ENCODE data around the gene DSCAM. TPM values are rescaled to one million over a fixed set of nuclear protein-coding genes. Genes with fewer than 3 reads are reported as not detected.

DSCAM gene
- total and polyA plus RNA-seq, 4 donors = 8.2 to 27.7 (median 15.2) TPM

DNA sequence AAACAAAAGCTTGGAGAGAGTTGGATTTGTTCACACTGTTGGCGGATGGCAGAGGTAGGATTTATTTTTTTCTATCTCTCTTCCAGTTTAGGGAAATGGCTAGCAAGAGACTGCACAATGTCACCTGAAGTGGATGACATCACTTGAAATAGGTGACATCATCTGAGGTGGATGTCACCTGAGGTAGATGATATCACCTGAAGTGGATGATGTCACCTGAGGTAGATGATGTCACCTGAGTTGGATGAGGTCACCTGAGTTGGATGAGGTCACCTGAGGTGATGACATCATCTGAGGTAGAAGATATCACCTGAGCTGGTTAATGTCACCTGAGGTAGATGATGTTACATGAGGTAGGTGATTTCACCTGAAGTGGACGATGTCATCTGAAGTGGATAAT lies 413.4 kb downstream of the DSCAM start:
- no peak overlapping the region for H3K27ac ChIP-seq (ENCODE audit: low read depth, low read length)
- no peak for DNase-seq (ENCODE audit: low read depth in 4 of 6, low spot score in 6 of 6)
- H3K36me3 ChIP-seq (ENCODE audit: control insufficient read depth, insufficient read depth, low read length) = no peaks in the 10 kb centered on the region
- H3K9me3 ChIP-seq (ENCODE audit: control insufficient read depth, insufficient read depth, low read length) = no peaks in the 10 kb centered on the region
- 100% methylated on average over 2 of the region's 2 CpGs for WGBS (ENCODE audit: insufficient coverage)
- H3K27me3 ChIP-seq (ENCODE audit: control insufficient read depth, insufficient read depth, low read length) = no peaks in the 10 kb centered on the region
- H3K4me3 ChIP-seq (ENCODE audit: low read depth, low read length) = no peak overlapping the region
- H3K4me1 ChIP-seq (ENCODE audit: control insufficient read depth, insufficient read depth, low read length) = no peaks in the 10 kb centered on the region

- Histone ChIP-seq H3K36me3 (ENCODE audit: control insufficient read depth, insufficient read depth, low read length) (no peaks in the 10 kb centered on the region), H3K27me3 (ENCODE audit: control insufficient read depth, insufficient read depth, low read length) (no peaks in the 10 kb centered on the region), H3K9me3 (ENCODE audit: control insufficient read depth, insufficient read depth, low read length) (no peaks in the 10 kb centered on the region), H3K27ac (ENCODE audit: low read depth, low read length) (no peak overlapping the region), H3K4me1 (ENCODE audit: control insufficient read depth, insufficient read depth, low read length) (peaks cover 3% of the 10 kb centered on the region), H3K4me3 (ENCODE audit: low read depth, low read length) (no peak overlapping the region)
- DNase-seq (ENCODE audit: low read depth in 4 of 6, low spot score in 6 of 6) = no peak
- 67% methylated on average over 1 of the region's 1 CpG for WGBS (ENCODE audit: insufficient coverage)
Observed at GRCh38 chr21:40425981-40426380, 421.0 kb downstream of the DSCAM start.

- Histone ChIP-seq H3K27ac (ENCODE audit: low read depth, low read length) (no peak overlapping the region), H3K9me3 (ENCODE audit: control insufficient read depth, insufficient read depth, low read length) (peaks cover 5% of the 10 kb centered on the region), H3K4me1 (ENCODE audit: control insufficient read depth, insufficient read depth, low read length) (peaks cover 3% of the 10 kb centered on the region), H3K36me3 (ENCODE audit: control insufficient read depth, insufficient read depth, low read length) (no peaks in the 10 kb centered on the region), H3K4me3 (ENCODE audit: low read depth, low read length) (no peak overlapping the region), H3K27me3 (ENCODE audit: control insufficient read depth, insufficient read depth, low read length) (no peaks in the 10 kb centered on the region)
- 94% methylated on average over 6 of the region's 12 CpGs for WGBS (ENCODE audit: insufficient coverage)
- DNase-seq (ENCODE audit: low read depth in 4 of 6, low spot score in 6 of 6) = peak in 1 of 6 donors; percentile 24
Observed at GRCh38 chr21:40422896-40423635, 423.9 kb downstream of the DSCAM start.

GRCh38 chr21:40421121-40421520 lies 425.8 kb downstream of the DSCAM start:
- Histone ChIP-seq H3K27ac (ENCODE audit: low read depth, low read length) (no peak overlapping the region), H3K4me1 (ENCODE audit: control insufficient read depth, insufficient read depth, low read length) (no peaks in the 10 kb centered on the region), H3K9me3 (ENCODE audit: control insufficient read depth, insufficient read depth, low read length) (peaks cover 5% of the 10 kb centered on the region), H3K36me3 (ENCODE audit: control insufficient read depth, insufficient read depth, low read length) (no peaks in the 10 kb centered on the region), H3K27me3 (ENCODE audit: control insufficient read depth, insufficient read depth, low read length) (no peaks in the 10 kb centered on the region), H3K4me3 (ENCODE audit: low read depth, low read length) (no peak overlapping the region)
- no peak for DNase-seq (ENCODE audit: low read depth in 4 of 6, low spot score in 6 of 6)
- 97% methylated on average over 4 of the region's 4 CpGs for WGBS (ENCODE audit: insufficient coverage)

- Histone ChIP-seq H3K27me3 (ENCODE audit: control insufficient read depth, insufficient read depth, low read length) (no peaks in the 10 kb centered on the region), H3K4me1 (ENCODE audit: control insufficient read depth, insufficient read depth, low read length) (no peaks in the 10 kb centered on the region), H3K9me3 (ENCODE audit: control insufficient read depth, insufficient read depth, low read length) (peaks cover 5% of the 10 kb centered on the region), H3K27ac (ENCODE audit: low read depth, low read length) (no peak overlapping the region), H3K4me3 (ENCODE audit: low read depth, low read length) (no peak overlapping the region), H3K36me3 (ENCODE audit: control insufficient read depth, insufficient read depth, low read length) (no peaks in the 10 kb centered on the region)
- DNase-seq (ENCODE audit: low read depth in 4 of 6, low spot score in 6 of 6) = no peak
Observed at GRCh38 chr21:40416572-40416971, 430.4 kb downstream of the DSCAM start.

DNA sequence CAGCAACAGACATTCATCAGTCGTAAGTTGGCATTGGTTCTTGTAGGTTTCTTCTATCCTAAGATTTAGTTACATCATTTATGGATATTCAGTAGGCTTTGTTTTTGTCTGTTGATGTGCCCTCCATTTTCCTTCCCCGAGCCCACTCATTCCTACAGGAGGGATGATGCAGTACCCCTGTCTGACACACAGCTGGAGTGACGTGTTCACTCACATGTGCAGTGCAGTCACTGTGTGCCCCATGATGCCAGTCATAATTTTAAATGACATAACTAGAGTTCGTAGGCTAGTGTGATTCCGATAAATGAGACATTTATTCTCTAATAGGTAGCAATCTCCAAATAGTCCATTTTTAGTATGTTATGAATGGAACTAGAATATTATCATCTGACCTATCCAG lies 438.4 kb downstream of the DSCAM start:
- H3K36me3 ChIP-seq (ENCODE audit: control insufficient read depth, insufficient read depth, low read length) = no peaks in the 10 kb centered on the region
- no peak overlapping the region for H3K27ac ChIP-seq (ENCODE audit: low read depth, low read length)
- H3K9me3 ChIP-seq (ENCODE audit: control insufficient read depth, insufficient read depth, low read length) = no peaks in the 10 kb centered on the region
- no peaks in the 10 kb centered on the region for H3K27me3 ChIP-seq (ENCODE audit: control insufficient read depth, insufficient read depth, low read length)
- no peak for DNase-seq (ENCODE audit: low read depth in 4 of 6, low spot score in 6 of 6)
- H3K4me1 ChIP-seq (ENCODE audit: control insufficient read depth, insufficient read depth, low read length) = no peaks in the 10 kb centered on the region
- no CpG with 5 or more reads among the region's 5 CpGs for WGBS (ENCODE audit: insufficient coverage)
- H3K4me3 ChIP-seq (ENCODE audit: low read depth, low read length) = no peak overlapping the region

GRCh38 chr21:40404396-40404800 lies 442.6 kb downstream of the DSCAM start:
- WGBS (ENCODE audit: insufficient coverage) = 36% methylated on average over 2 of the region's 3 CpGs
- H3K27ac ChIP-seq (ENCODE audit: low read depth, low read length) = peak overlapping the region; percentile 73
- H3K4me3 ChIP-seq (ENCODE audit: low read depth, low read length) = no peak overlapping the region
- no peaks in the 10 kb centered on the region for H3K27me3 ChIP-seq (ENCODE audit: control insufficient read depth, insufficient read depth, low read length)
- DNase-seq (ENCODE audit: low read depth in 4 of 6, low spot score in 6 of 6) = peak; percentile 30 to 86 (median 37)
- no peaks in the 10 kb centered on the region for H3K36me3 ChIP-seq (ENCODE audit: control insufficient read depth, insufficient read depth, low read length)
- no peaks in the 10 kb centered on the region for H3K4me1 ChIP-seq (ENCODE audit: control insufficient read depth, insufficient read depth, low read length)
- H3K9me3 ChIP-seq (ENCODE audit: control insufficient read depth, insufficient read depth, low read length) = no peaks in the 10 kb centered on the region

- Histone ChIP-seq H3K27me3 (ENCODE audit: control insufficient read depth, insufficient read depth, low read length) (no peaks in the 10 kb centered on the region), H3K9me3 (ENCODE audit: control insufficient read depth, insufficient read depth, low read length) (no peaks in the 10 kb centered on the region), H3K4me1 (ENCODE audit: control insufficient read depth, insufficient read depth, low read length) (no peaks in the 10 kb centered on the region), H3K4me3 (ENCODE audit: low read depth, low read length) (no peak overlapping the region), H3K36me3 (ENCODE audit: control insufficient read depth, insufficient read depth, low read length) (no peaks in the 10 kb centered on the region), H3K27ac (ENCODE audit: low read depth, low read length) (no peak overlapping the region)
- no peak for DNase-seq (ENCODE audit: low read depth in 4 of 6, low spot score in 6 of 6)
- no CpG with 5 or more reads among the region's 2 CpGs for WGBS (ENCODE audit: insufficient coverage)
Observed at GRCh38 chr21:40402884-40403582, 443.9 kb downstream of the DSCAM start.

- WGBS (ENCODE audit: insufficient coverage) = 31% methylated on average over 2 of the region's 7 CpGs
- no peaks in the 10 kb centered on the region for H3K27me3 ChIP-seq (ENCODE audit: control insufficient read depth, insufficient read depth, low read length)
- H3K4me1 ChIP-seq (ENCODE audit: control insufficient read depth, insufficient read depth, low read length) = no peaks in the 10 kb centered on the region
- no peak overlapping the region for H3K4me3 ChIP-seq (ENCODE audit: low read depth, low read length)
- no peaks in the 10 kb centered on the region for H3K9me3 ChIP-seq (ENCODE audit: control insufficient read depth, insufficient read depth, low read length)
- peak in 1 of 6 donors; percentile 52 for DNase-seq (ENCODE audit: low read depth in 4 of 6, low spot score in 6 of 6)
- no peak overlapping the region for H3K27ac ChIP-seq (ENCODE audit: low read depth, low read length)
- H3K36me3 ChIP-seq (ENCODE audit: control insufficient read depth, insufficient read depth, low read length) = no peaks in the 10 kb centered on the region
Observed at GRCh38 chr21:40395732-40396131, 451.2 kb downstream of the DSCAM start.

GRCh38 chr21:40393066-40393465 lies 453.9 kb downstream of the DSCAM start:
- WGBS (ENCODE audit: insufficient coverage) = no CpG with 5 or more reads among the region's 5 CpGs
- no peak overlapping the region for H3K27ac ChIP-seq (ENCODE audit: low read depth, low read length)
- no peaks in the 10 kb centered on the region for H3K27me3 ChIP-seq (ENCODE audit: control insufficient read depth, insufficient read depth, low read length)
- no peaks in the 10 kb centered on the region for H3K36me3 ChIP-seq (ENCODE audit: control insufficient read depth, insufficient read depth, low read length)
- no peaks in the 10 kb centered on the region for H3K4me1 ChIP-seq (ENCODE audit: control insufficient read depth, insufficient read depth, low read length)
- H3K9me3 ChIP-seq (ENCODE audit: control insufficient read depth, insufficient read depth, low read length) = no peaks in the 10 kb centered on the region
- H3K4me3 ChIP-seq (ENCODE audit: low read depth, low read length) = no peak overlapping the region
- DNase-seq (ENCODE audit: low read depth in 4 of 6, low spot score in 6 of 6) = no peak

Measured in spinal cord (tissue), 10 donors.